Vagina (tissue), 2 donors: ENCODE measurements around the gene EXOC6B.

ENCODE experiments used
- POLR2A ChIP-seq, 2 donors: fragments of 450-650 bp; IDR thresholded peaks; one replicate each; pipeline ENCODE4 v1.6.1; 2017; ENCODE audit warnings: antibody characterized with exemption in 2 of 2, mild to moderate bottlenecking in 2 of 2, moderate library complexity in 2 of 2
- POLR2AphosphoS5 ChIP-seq, 2 donors: sonication (generic); formaldehyde crosslinking; IDR thresholded peaks; one replicate each; pipeline ENCODE4 v1.9.0; 2017; ENCODE audit warnings: antibody characterized with exemption in 2 of 2, mild to moderate bottlenecking in 2 of 2, low read depth in 1 of 2; ENCODE audit not compliant: insufficient read depth in 1 of 2
- TF ChIP-seq, protein P1 (sequence below), 3 experiments: fragments of 450-650 bp in 2 of 3; fragments of 200-600 bp in 1 of 3; sonication (generic) in 1 of 3; IDR thresholded peaks; one replicate each; pipeline ENCODE4 v1.5.1; 2017 to 2019; ENCODE audit warnings: antibody characterized with exemption in 3 of 3, mild to moderate bottlenecking in 2 of 3, moderate library complexity in 2 of 3

DNA sequence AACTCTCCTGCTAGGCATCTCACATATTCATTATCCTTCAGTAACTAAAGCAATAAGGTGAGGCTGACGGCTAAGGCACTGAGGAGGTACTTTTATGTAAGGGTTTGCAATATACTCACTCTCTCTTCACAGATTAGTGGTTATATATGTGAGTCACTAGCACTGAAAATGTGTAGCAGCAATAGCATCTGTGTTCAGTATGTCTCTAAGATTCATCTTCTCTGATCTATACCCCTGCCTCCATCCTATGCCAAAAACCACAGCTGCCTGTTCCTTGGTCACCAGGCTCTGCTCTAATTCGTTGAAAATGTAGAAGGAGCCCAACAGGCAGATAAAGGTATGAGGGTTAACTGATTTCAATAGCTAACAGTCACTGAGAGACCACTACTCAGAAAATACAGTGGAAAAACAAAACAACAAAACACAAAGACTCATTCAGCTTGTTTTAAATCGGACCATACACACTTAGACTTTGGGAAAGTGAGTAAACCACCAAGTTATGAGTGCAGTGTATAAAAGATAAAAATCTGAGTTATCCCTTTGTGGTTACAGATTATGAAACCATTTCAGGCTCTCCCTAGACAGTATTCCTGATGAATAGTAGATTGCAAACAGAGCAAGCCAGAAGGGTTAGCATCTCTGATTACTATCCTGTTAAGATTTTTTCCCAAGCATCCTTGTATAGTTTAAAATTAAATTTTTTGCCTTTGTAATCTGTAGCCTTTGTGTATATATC, 602.8 kb downstream of the EXOC6B start:
- TF ChIP-seq, protein P1, sequence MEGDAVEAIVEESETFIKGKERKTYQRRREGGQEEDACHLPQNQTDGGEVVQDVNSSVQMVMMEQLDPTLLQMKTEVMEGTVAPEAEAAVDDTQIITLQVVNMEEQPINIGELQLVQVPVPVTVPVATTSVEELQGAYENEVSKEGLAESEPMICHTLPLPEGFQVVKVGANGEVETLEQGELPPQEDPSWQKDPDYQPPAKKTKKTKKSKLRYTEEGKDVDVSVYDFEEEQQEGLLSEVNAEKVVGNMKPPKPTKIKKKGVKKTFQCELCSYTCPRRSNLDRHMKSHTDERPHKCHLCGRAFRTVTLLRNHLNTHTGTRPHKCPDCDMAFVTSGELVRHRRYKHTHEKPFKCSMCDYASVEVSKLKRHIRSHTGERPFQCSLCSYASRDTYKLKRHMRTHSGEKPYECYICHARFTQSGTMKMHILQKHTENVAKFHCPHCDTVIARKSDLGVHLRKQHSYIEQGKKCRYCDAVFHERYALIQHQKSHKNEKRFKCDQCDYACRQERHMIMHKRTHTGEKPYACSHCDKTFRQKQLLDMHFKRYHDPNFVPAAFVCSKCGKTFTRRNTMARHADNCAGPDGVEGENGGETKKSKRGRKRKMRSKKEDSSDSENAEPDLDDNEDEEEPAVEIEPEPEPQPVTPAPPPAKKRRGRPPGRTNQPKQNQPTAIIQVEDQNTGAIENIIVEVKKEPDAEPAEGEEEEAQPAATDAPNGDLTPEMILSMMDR (IDR thresholded peaks at IDR 0.05): no peak
- TF ChIP-seq POLR2A (IDR thresholded peaks at IDR 0.05) (no peak), POLR2AphosphoS5 (IDR thresholded peaks at IDR 0.05; ENCODE audit: insufficient read depth in 1 of 2, low read depth in 1 of 2) (no peak)
